GM04503 (cell line): ENCODE data around the gene SEC22C.

Experiments used
- DNase-seq: peaks from one replicate; pipeline ENCODE4 v3.0.0-alpha.2; 2012; ENCODE audit warnings: low read depth

The SEC22C gene

GRCh38 chr3:42511201-42511600 is 70.6 kb downstream of the SEC22C start:
- no peak for DNase-seq

DNA sequence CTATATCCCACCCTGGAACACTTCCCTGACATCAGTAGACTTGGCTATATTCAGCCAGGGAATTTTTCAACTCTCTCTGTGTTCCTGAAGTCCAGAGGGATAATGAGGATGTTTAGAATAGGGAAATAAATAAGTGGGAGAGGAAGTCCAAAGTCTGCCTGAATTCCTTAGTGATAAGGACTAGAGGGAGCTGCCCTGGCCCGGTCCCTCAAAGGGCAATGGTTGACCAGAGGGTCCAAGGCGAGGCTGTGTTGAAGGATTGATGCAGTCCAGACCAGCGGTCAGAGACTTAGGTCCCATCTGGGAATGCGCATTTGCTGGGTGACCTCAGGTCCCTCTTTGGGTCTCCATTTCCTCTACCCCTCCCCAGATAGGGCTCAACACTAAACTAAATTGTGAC is 71.4 kb downstream of the SEC22C start:
- DNase-seq = no peak

GRCh38 chr3:42509111-42509510 is 72.7 kb downstream of the SEC22C start:
- DNase-seq = no peak

DNA sequence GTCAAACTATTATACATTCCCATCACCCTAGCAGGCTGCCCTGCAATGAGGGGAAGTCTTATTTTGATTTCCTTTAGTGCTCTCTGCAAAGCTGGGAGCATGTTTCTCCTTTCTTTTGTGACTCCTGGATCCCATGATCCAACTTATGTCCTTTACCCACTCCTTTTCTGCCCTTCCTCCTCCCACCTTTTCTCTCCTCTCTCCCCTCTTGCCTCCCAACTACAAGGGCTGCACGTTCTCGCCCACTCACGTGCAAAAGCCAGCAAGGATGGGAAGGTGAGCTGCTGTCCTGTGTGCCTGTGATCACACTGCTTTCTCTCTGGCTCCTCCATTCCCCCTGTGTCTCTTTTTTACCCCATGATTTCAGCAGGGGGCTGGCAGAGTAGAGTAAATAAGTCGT is 73.2 kb downstream of the SEC22C start:
- no peak for DNase-seq

GRCh38 chr3:42507761-42508335 is 73.9 kb downstream of the SEC22C start:
- DNase-seq = no peak

- no peak for DNase-seq
Observed at GRCh38 chr3:42507252-42507651, 74.5 kb downstream of the SEC22C start.

- DNase-seq = no peak
Observed at GRCh38 chr3:42505849-42506410, 75.8 kb downstream of the SEC22C start.

DNA sequence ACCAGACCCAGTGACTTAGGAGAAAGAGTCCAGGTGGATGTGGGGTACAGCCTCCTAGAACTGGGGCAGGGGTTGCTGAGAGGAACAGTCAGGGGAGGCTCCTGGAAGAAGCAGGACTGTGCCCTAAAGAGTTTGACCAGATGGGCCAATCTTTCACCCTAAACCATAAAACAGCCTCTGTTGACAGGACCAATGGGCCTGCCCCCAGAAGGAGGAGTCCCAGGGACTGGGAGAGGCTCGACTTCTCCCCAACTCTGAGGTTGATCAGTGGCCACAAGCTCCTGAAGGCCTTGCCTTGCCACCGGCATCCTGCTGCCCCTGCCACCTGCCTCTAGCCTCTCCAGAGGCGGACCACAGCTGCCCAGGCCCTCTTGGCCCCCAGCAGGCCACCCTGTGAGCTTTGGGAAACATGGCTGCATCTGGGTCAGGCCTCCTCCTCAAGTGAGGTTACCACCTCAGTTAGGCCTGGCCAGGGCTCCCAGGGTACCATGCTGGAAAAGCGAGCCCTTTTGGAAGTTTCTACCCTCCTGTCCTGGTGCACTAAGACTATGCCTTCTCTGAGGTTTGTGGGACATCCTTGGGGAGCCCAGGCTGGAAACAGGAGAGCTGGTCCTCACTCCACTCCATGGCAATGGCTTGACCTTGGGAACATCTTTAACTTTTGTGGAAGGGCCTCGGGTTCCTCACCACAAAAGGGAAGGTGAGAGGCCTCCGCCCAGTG is 76.5 kb downstream of the SEC22C start:
- no peak for DNase-seq

- DNase-seq = no peak
Observed at GRCh38 chr3:42504334-42505127, 77.2 kb downstream of the SEC22C start.

- DNase-seq = no peak
Observed at GRCh38 chr3:42503957-42504333, 77.8 kb downstream of the SEC22C start.

DNA sequence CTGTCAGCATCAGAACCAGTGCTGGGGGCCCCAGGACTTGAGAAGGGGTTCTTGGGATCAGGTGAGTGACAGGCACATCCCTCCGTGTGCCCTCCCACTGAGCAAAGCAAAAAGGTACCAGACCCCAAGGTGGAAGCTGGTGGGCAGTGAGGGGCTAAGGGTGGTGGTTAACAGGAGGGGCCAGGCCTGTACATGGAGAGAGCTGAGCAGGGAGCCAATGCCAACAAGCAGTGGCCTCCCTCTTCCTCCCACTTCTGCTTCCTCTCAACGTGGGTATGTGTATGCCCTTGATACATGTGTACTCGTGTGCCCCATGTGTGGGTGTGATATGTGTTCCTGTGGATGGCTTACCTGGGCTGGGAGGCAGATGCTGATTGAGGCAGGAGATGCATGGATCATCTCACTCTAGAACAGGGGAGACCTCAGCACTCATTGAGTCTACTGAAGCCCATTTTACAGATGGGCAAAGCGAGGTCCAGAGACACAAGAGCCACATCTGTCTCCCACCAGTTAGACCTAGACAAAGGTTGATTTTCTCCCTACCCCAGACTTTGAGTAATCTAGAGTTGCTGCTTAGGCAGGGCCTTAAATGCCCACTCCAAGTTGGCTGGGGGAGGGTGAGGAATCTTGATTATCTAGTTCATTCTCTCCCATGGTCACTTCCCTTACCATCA is 78.4 kb downstream of the SEC22C start:
- DNase-seq = no peak

DNA sequence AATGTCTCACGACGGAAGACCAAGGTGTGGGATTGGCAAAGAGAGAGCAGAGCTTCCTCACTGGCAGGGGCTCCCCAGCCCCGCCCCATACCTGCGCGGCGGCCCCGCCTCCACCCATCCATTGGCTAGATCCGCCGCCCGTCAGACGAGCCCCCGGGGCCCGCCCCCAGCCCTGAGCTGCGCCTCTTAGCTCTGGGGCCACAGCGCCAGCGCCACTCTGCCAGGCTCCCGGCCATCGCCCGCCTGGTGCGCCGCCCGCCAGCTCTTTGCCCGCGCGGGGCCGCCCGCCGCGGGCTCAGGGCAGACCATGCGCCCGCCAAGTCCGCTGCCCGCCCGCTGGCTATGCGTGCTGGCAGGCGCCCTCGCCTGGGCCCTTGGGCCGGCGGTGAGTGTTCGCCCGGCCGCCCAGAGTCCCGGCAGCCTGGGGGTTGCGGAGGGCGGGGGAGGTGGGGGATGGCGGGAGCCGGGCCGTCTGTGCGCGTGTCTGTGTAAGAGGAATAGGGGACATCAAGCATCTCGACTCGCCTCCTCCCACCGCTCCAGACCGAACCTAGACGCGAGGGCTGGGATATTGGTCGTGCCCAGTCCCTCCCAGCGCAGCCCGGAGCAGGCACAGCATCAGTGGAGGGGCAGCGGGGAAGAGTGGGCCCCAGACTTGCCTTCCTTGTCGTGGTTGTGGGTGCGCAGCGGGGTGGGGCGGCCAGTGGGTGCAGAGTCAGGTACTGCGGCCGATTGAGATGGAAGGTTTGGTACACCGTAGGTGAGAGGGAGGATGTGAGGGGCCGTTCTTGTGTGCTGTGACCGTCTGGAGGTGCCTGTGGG is 79.1 kb downstream of the SEC22C start, which contains the start of gene VIPR1:
VIPR1 (plus strand) TSS at position 215 of the 822 bp plus-strand sequence; CDS start at position 308, 93 bp downstream.
- DNase-seq = no peak

- no peak for DNase-seq
Observed at GRCh38 chr3:42501681-42502428, 79.9 kb downstream of the SEC22C start.

- DNase-seq = no peak
Observed at GRCh38 chr3:42501321-42501680, 80.5 kb downstream of the SEC22C start.

- DNase-seq = no peak
Observed at GRCh38 chr3:42500909-42501308, 80.9 kb downstream of the SEC22C start.

DNA sequence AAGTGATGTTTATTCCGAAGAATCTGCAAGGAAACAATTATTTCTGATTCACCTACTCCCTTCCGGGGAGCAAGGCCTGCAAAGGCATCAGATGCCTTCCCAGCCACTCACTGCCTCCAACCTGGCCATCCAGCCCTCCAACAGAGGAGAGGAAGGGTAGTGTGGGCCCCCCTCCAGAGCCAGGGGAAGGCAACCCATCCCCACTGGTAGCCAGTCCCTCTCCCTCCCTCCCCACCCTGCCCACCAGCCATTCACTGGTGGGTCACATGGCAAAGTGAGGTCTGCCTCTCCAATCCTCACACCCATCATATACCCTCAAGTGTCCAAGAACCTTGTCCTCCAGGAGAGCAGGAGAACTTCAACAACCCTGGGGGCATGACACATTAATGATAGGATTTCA is 81.7 kb downstream of the SEC22C start:
- DNase-seq = no peak

DNA sequence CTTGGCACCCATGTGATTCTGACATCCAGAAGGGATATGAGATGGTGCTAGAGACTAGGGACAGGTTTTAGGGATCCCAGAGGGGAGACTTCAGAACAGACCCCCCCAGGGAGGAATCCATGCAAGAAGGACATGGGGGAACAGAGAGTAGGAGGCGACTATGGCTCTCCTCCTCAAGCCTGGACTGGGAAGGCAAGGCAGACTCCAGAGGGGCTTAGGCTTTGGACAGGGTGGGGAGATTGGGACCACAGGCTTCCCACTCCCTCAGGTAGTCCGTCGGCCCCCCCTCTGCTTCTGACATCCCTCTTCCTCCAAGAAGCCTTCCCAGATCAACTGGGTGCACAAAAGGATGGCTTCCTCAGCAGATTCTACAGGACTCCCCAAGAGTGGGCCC is 82.3 kb downstream of the SEC22C start:
- DNase-seq = no peak

- no peak for DNase-seq
Observed at GRCh38 chr3:42498791-42499477, 82.8 kb downstream of the SEC22C start.

GRCh38 chr3:42498034-42498433 is 83.7 kb downstream of the SEC22C start:
- no peak for DNase-seq
